RWPE2 (cell line): ENCODE data around the gene IRF2.

ENCODE experiments used
- ATAC-seq: fragments of 200-7000 bp; cut with Tn5 transposase; 3 replicates; pipeline ENCODE4 v1.9.1; 2021; ENCODE audit warnings: low read depth
- DNase-seq: peaks from one replicate; pipeline ENCODE4 v3.0.0-alpha.2; 2020; ENCODE audit warnings: low spot score
- H3K27ac ChIP-seq: fragments of 450-650 bp; 2 replicates; pipeline ENCODE4 v1.5.1; 2017; ENCODE audit warnings: mild to moderate bottlenecking; ENCODE audit not compliant: poor library complexity, severe bottlenecking
- H3K27me3 ChIP-seq: fragments of 250-450 bp; sonication (Bioruptor Pico); 2 replicates; pipeline ENCODE4 v1.5.1; 2021; ENCODE audit warnings: mild to moderate bottlenecking, moderate library complexity; ENCODE audit not compliant: insufficient read depth, poor library complexity, severe bottlenecking
- H3K36me3 ChIP-seq: fragments of 250-450 bp; sonication (Bioruptor Pico); 2 replicates; pipeline ENCODE4 v1.5.1; 2020; ENCODE audit warnings: low read depth, mild to moderate bottlenecking, moderate library complexity
- H3K4me1 ChIP-seq: fragments of 250-450 bp; sonication (Bioruptor Pico); 2 replicates; pipeline ENCODE4 v1.5.1; 2021; ENCODE audit warnings: mild to moderate bottlenecking, moderate library complexity; ENCODE audit not compliant: insufficient read depth, poor library complexity, severe bottlenecking
- H3K4me3 ChIP-seq: fragments of 250-450 bp; sonication (Bioruptor Pico); 2 replicates; pipeline ENCODE4 v1.5.1; 2021; ENCODE audit warnings: mild to moderate bottlenecking, moderate library complexity; ENCODE audit not compliant: severe bottlenecking
- H3K9me3 ChIP-seq: fragments of 250-450 bp; sonication (Bioruptor Pico); 2 replicates; pipeline ENCODE4 v1.5.1; 2021; ENCODE audit warnings: mild to moderate bottlenecking, moderate library complexity; ENCODE audit not compliant: severe bottlenecking
- TF ChIP-seq, protein P1 (sequence below): fragments of 450-650 bp; IDR thresholded peaks from one replicate; pipeline ENCODE4 v1.5.1; 2017; ENCODE audit warnings: mild to moderate bottlenecking, moderate library complexity; ENCODE audit not compliant: poor library complexity, severe bottlenecking

IRF2 gene

DNA sequence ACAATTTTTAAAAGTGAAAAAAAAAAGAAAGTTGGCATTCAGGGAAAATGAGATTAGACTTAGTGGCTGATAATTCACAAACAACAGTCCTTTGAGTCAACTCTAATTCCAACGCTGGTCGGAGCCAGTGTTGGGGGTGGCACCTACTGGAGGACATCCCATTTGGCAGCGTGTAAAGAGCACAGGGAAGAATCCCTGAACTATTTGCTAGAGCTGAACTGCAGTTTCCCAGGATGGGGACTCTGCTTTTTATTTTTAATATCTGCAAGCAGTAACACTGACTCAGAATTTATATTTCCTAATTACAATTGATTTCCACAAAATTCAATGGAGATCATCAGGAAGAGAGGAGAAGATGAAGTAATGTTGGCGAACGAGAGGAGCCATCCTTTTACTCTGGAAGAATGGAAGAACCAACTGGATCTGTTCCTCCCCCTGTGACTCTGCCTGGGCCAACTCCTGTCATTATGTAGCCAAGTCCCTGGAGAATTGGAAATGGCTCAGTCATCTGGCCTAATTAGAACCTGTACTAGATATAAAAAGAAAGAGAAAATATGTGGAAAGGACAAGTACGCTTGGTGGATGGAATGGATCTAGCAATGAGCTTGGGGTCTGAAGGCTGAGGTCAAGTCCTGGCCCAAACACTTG, 76.7 kb downstream of the IRF2 start:
- peaks cover 20% of the 10 kb centered on the region for H3K4me1 ChIP-seq
- no peak overlapping the region for H3K27ac ChIP-seq

GRCh38 chr4:184396570-184397515, 77.5 kb downstream of the IRF2 start:
- TF ChIP-seq, protein P1, sequence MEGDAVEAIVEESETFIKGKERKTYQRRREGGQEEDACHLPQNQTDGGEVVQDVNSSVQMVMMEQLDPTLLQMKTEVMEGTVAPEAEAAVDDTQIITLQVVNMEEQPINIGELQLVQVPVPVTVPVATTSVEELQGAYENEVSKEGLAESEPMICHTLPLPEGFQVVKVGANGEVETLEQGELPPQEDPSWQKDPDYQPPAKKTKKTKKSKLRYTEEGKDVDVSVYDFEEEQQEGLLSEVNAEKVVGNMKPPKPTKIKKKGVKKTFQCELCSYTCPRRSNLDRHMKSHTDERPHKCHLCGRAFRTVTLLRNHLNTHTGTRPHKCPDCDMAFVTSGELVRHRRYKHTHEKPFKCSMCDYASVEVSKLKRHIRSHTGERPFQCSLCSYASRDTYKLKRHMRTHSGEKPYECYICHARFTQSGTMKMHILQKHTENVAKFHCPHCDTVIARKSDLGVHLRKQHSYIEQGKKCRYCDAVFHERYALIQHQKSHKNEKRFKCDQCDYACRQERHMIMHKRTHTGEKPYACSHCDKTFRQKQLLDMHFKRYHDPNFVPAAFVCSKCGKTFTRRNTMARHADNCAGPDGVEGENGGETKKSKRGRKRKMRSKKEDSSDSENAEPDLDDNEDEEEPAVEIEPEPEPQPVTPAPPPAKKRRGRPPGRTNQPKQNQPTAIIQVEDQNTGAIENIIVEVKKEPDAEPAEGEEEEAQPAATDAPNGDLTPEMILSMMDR, result no peak
- H3K27ac ChIP-seq, result no peak overlapping the region
- no peak overlapping the region for H3K4me3 ChIP-seq
- no peak for DNase-seq
- ATAC-seq, result no peak
- no peaks in the 10 kb centered on the region for H3K9me3 ChIP-seq
- H3K27me3 ChIP-seq, result no peaks in the 10 kb centered on the region
- H3K4me1 ChIP-seq, result peaks cover 20% of the 10 kb centered on the region
- H3K36me3 ChIP-seq, result peaks cover 45% of the 10 kb centered on the region

More for the DNA sequence above, 76.7 kb downstream of the IRF2 start:
- Histone ChIP-seq H3K27me3 (no peaks in the 10 kb centered on the region), H3K4me3 (no peak overlapping the region), H3K9me3 (no peaks in the 10 kb centered on the region), H3K36me3 (peaks cover 40% of the 10 kb centered on the region)
- ATAC-seq (no peak), DNase-seq (no peak)
- TF ChIP-seq, protein P1, result no peak

DNA sequence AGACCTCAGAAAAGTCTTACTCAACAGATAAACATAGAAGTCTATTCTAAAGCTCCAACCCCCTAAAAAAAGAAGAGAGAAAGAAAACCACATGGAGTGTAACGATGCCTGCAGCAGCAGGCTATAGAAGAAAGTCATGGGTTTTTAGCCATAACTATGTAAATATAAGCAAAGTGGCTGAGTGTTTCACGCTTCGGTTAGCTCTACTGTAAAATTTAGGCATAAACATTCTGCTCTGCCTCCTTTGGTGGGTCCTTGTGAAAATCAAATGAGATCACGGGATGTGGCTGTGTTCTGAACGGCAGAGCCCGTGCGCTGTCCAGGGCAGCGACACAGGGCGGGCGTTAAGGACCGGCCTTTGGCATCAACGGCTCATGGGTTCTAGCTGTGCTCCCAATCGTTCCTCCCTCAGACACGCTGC, 78.4 kb downstream of the IRF2 start:
- H3K27me3 ChIP-seq, result no peaks in the 10 kb centered on the region
- H3K27ac ChIP-seq, result no peak overlapping the region
- TF ChIP-seq, protein P1, result no peak
- ATAC-seq, result no peak
- peaks cover 49% of the 10 kb centered on the region for H3K36me3 ChIP-seq
- no peaks in the 10 kb centered on the region for H3K9me3 ChIP-seq
- H3K4me3 ChIP-seq, result no peak overlapping the region
- DNase-seq, result no peak
- H3K4me1 ChIP-seq, result peaks cover 11% of the 10 kb centered on the region

DNA sequence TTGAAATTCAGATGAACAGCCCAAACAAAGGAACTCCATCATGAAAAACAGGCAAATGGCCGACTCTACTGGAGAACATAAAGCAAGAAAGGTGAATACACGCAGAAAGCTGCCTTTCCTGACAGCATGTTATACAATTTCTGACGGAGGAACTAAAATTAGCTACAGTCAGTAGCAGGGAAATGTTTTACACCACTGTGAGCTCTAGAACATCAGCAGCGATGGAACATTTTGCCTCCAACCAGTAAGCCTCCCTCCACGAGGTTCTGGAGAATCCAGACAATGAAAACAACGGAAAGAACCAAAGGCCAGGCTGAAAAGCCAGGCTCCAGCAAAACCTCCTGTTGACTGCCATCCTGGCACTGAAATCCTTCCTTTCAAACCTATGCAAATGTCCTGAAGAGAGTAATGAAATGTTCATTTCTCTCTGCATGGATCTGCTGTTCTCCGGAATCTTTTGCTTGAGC, 78.9 kb downstream of the IRF2 start:
- TF ChIP-seq, protein P1, result no peak
- H3K27ac ChIP-seq, result no peak overlapping the region
- peaks cover 6% of the 10 kb centered on the region for H3K4me1 ChIP-seq
- ATAC-seq (no peak), DNase-seq (no peak)
- peaks cover 49% of the 10 kb centered on the region for H3K36me3 ChIP-seq
- H3K4me3 ChIP-seq, result no peak overlapping the region
- H3K9me3 ChIP-seq, result no peaks in the 10 kb centered on the region
- no peaks in the 10 kb centered on the region for H3K27me3 ChIP-seq
